Neuronal stem cell (in vitro differentiated cells): ENCODE measurements around the gene CYP2A6. TPM values are rescaled to one million over a fixed set of nuclear protein-coding genes. Genes with fewer than 3 reads are reported as not detected.
"Not testable (repeated sequence)": the region's sequence is repeated elsewhere in the genome, so short reads cannot be mapped to it uniquely, and the experiment has no call there.

Experiments used
- DNase-seq: peaks from one replicate; pipeline ENCODE4 v3.0.0-alpha.2; 2013; ENCODE audit warnings: low spot score
- H2AFZ ChIP-seq: one replicate; pipeline ENCODE4 v1.6.1; 2013; ENCODE audit warnings: mild to moderate bottlenecking, low read length, inconsistent platforms
- H2AK5ac ChIP-seq: 2 replicates; pipeline ENCODE4 v1.6.1; 2013; ENCODE audit warnings: low read depth, mild to moderate bottlenecking, inconsistent platforms, low read length, moderate library complexity, mixed read lengths
- H2BK120ac ChIP-seq: 2 replicates; pipeline ENCODE4 v1.6.1; 2013; ENCODE audit warnings: low read depth, mild to moderate bottlenecking, inconsistent platforms, low read length, moderate library complexity, mixed read lengths
- H2BK12ac ChIP-seq: one replicate; pipeline ENCODE4 v1.6.1; 2013; ENCODE audit warnings: low read length, inconsistent platforms
- H2BK15ac ChIP-seq: 2 replicates; pipeline ENCODE4 v1.6.1; 2013; ENCODE audit warnings: mild to moderate bottlenecking, low read length, inconsistent platforms, mixed read lengths
- H2BK5ac ChIP-seq: one replicate; pipeline ENCODE4 v1.6.1; 2013; ENCODE audit warnings: inconsistent platforms, mild to moderate bottlenecking, low read length, moderate library complexity
- H3K14ac ChIP-seq: one replicate; pipeline ENCODE4 v1.6.1; 2013; ENCODE audit warnings: low read length, inconsistent platforms
- H3K18ac ChIP-seq: 2 replicates; pipeline ENCODE4 v1.6.1; 2013; ENCODE audit warnings: low read length, inconsistent platforms
- H3K23ac ChIP-seq: 2 replicates; pipeline ENCODE4 v1.6.1; 2013; ENCODE audit warnings: low read depth, mild to moderate bottlenecking, mixed read lengths, low read length, inconsistent platforms; ENCODE audit not compliant: poor library complexity
- H3K27ac ChIP-seq: replicated peaks from 3 replicates; pipeline ENCODE4 v1.5.1; 2013; ENCODE audit warnings: low read length, inconsistent platforms
- H3K27me3 ChIP-seq, 3 experiments: 2 replicates each; pipeline ENCODE4 v1.6.1; 2013; ENCODE audit warnings: low read length in 3 of 3, mild to moderate bottlenecking in 2 of 3, inconsistent platforms in 1 of 3, low read depth in 1 of 3, mixed read lengths in 1 of 3, moderate library complexity in 1 of 3; ENCODE audit not compliant: control insufficient read depth in 3 of 3, insufficient read depth in 3 of 3
- H3K36me3 ChIP-seq, 2 donors: replicated peaks in 1 of 2; 2 replicates each; pipeline ENCODE4 v1.6.1; 2013; ENCODE audit warnings: low read length in 2 of 2; ENCODE audit not compliant: control insufficient read depth in 2 of 2, insufficient read depth in 2 of 2
- H3K4ac ChIP-seq: 2 replicates; pipeline ENCODE4 v1.6.1; 2013; ENCODE audit warnings: inconsistent platforms, mild to moderate bottlenecking, low read length, moderate library complexity
- H3K4me1 ChIP-seq, 2 donors: 1 replicate in 1 of 2; 2 replicates in 1 of 2; pipeline ENCODE4 v1.6.1; 2013; ENCODE audit warnings: low read length in 2 of 2, low read depth in 1 of 2; ENCODE audit not compliant: control insufficient read depth in 2 of 2, insufficient read depth in 1 of 2
- H3K4me2 ChIP-seq: one replicate; pipeline ENCODE4 v1.6.1; 2013; ENCODE audit warnings: mild to moderate bottlenecking, low read length, inconsistent platforms; ENCODE audit not compliant: insufficient read depth, poor library complexity, severe bottlenecking
- H3K4me3 ChIP-seq, 2 donors: 2 replicates each; pipeline ENCODE4 v1.5.1; 2013; ENCODE audit warnings: low read length in 2 of 2, mild to moderate bottlenecking in 2 of 2, inconsistent platforms in 1 of 2, moderate library complexity in 1 of 2
- H3K79me1 ChIP-seq: one replicate; pipeline ENCODE4 v1.6.1; 2013; ENCODE audit warnings: low read depth, mild to moderate bottlenecking, inconsistent platforms, low read length, moderate library complexity
- H3K9ac ChIP-seq: one replicate; pipeline ENCODE4 v1.6.1; 2013; ENCODE audit warnings: mild to moderate bottlenecking, low read depth, low read length, inconsistent platforms; ENCODE audit not compliant: poor library complexity
- H3K9me3 ChIP-seq, 2 donors: replicated peaks in 1 of 2; 2 replicates each; pipeline versions ENCODE3 to v1.6.1; 2013; ENCODE audit warnings: low read length in 2 of 2, mild to moderate bottlenecking in 2 of 2, inconsistent platforms in 1 of 2, low read depth in 1 of 2, mixed read lengths in 1 of 2, moderate library complexity in 1 of 2; ENCODE audit not compliant: control insufficient read depth in 2 of 2, insufficient read depth in 1 of 2
- H4K8ac ChIP-seq: one replicate; pipeline ENCODE4 v1.6.1; 2013; ENCODE audit warnings: low read depth, mild to moderate bottlenecking, inconsistent platforms, low read length, moderate library complexity
- H4K91ac ChIP-seq: one replicate; pipeline ENCODE4 v1.6.1; 2013; ENCODE audit warnings: low read length, low read depth, mild to moderate bottlenecking, inconsistent platforms; ENCODE audit not compliant: poor library complexity
- whole genome bisulfite sequencing, 2 donors: extraction: QIAGEN DNeasy Blood & Tissue Kit; methylation state at CpG; one replicate each; pipeline ENCODE4 v1.1.7; 2013; ENCODE audit warnings: missing lambda C conversion rate in 2 of 2, mixed read lengths in 1 of 2; ENCODE audit not compliant: insufficient read length in 2 of 2, insufficient replicate concordance in 1 of 2; ENCODE audit errors: extremely low coverage in 2 of 2; 5-methylcytosine and 5-hydroxymethylcytosine counted together
- polyA plus RNA-seq, 2 experiments: library from polyadenylated mRNA; stranded (reverse); fragments of 200-250 nt; gene quantifications; one replicate each; pipeline ENCODE4 v1.2.3, GENCODE V29; 2013

CYP2A6 gene, protein sequence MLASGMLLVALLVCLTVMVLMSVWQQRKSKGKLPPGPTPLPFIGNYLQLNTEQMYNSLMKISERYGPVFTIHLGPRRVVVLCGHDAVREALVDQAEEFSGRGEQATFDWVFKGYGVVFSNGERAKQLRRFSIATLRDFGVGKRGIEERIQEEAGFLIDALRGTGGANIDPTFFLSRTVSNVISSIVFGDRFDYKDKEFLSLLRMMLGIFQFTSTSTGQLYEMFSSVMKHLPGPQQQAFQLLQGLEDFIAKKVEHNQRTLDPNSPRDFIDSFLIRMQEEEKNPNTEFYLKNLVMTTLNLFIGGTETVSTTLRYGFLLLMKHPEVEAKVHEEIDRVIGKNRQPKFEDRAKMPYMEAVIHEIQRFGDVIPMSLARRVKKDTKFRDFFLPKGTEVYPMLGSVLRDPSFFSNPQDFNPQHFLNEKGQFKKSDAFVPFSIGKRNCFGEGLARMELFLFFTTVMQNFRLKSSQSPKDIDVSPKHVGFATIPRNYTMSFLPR
- 0.07 TPM for polyA plus RNA-seq (2013, experiment 1 of 2)
- 0.03 TPM for polyA plus RNA-seq (2013, experiment 2 of 2)

- not testable (repeated sequence) for H2BK15ac ChIP-seq, H2AFZ ChIP-seq, H3K14ac ChIP-seq, H3K23ac ChIP-seq, H3K27ac ChIP-seq, H3K4me2 ChIP-seq, H2BK5ac ChIP-seq, H3K36me3 ChIP-seq, H3K18ac ChIP-seq, H2BK12ac ChIP-seq, H3K79me1 ChIP-seq, H2AK5ac ChIP-seq, H3K4ac ChIP-seq, H3K9me3 ChIP-seq, H4K91ac ChIP-seq, DNase-seq, H3K4me3 ChIP-seq, H4K8ac ChIP-seq, H3K9ac ChIP-seq, H2BK120ac ChIP-seq, H3K4me1 ChIP-seq
- H3K27me3 ChIP-seq = peaks cover 0 to 22% (median 9%) of the 10 kb centered on the region in 3 experiments
- no CpG with 5 or more reads among the region's 3 CpGs for WGBS, 2 donors
These were observed at the start of gene CYP2A6 for GRCh38 chr19:40850277-40850676. CYP2A6 (minus strand) TSS chr19:40850447; CDS start chr19:40850426, 21 bp downstream.

GRCh38 chr19:40899964-40900363 is 49.7 kb upstream of the CYP2A6 start:
- not testable (repeated sequence) for H3K79me1 ChIP-seq, H3K9ac ChIP-seq, H2AFZ ChIP-seq, H3K36me3 ChIP-seq, H3K18ac ChIP-seq, H3K4me1 ChIP-seq, H2BK5ac ChIP-seq, H2BK12ac ChIP-seq, H3K14ac ChIP-seq, H4K8ac ChIP-seq, H3K27me3 ChIP-seq, H3K4ac ChIP-seq, H3K4me3 ChIP-seq, H2AK5ac ChIP-seq, H2BK15ac ChIP-seq, H3K4me2 ChIP-seq, DNase-seq, H3K27ac ChIP-seq, H3K9me3 ChIP-seq, H3K23ac ChIP-seq, H2BK120ac ChIP-seq, H4K91ac ChIP-seq
- WGBS, 2 donors = no CpG with 5 or more reads among the region's 12 CpGs

GRCh38 chr19:40896843-40897789 is 46.9 kb upstream of the CYP2A6 start:
- not testable (repeated sequence) for H2BK15ac ChIP-seq, H3K36me3 ChIP-seq, H2AFZ ChIP-seq, H3K4me2 ChIP-seq, H2BK120ac ChIP-seq, H2BK5ac ChIP-seq, H4K8ac ChIP-seq, H3K9me3 ChIP-seq, H3K4me1 ChIP-seq, H3K4me3 ChIP-seq, H4K91ac ChIP-seq, H3K79me1 ChIP-seq, H3K9ac ChIP-seq, H3K14ac ChIP-seq, DNase-seq, H3K4ac ChIP-seq, H3K23ac ChIP-seq, H3K18ac ChIP-seq, H3K27ac ChIP-seq, H2AK5ac ChIP-seq, H3K27me3 ChIP-seq, H2BK12ac ChIP-seq
- no CpG with 5 or more reads among the region's 13 CpGs for WGBS, 2 donors

GRCh38 chr19:40896418-40896796 is 46.2 kb upstream of the CYP2A6 start:
- no peak overlapping the region for H3K9ac ChIP-seq
- no CpG with 5 or more reads among the region's 5 CpGs for WGBS, 2 donors
- no peak overlapping the region for H3K4me3 ChIP-seq

More at GRCh38 chr19:40896418-40896796, 46.2 kb upstream of the CYP2A6 start:
- Histone ChIP-seq H3K4me2 (no peak overlapping the region), H3K14ac (no peak overlapping the region), H2BK12ac (no peak overlapping the region), H3K4me1 (no peaks in the 10 kb centered on the region), H2BK5ac (no peak overlapping the region), H3K23ac (no peak overlapping the region), H2BK15ac (no peak overlapping the region), H2AFZ (no peak overlapping the region), H3K18ac (no peak overlapping the region), H4K8ac (no peak overlapping the region), H3K27me3 (peaks cover 0 to 4% (median 0%) of the 10 kb centered on the region in 3 experiments), H2AK5ac (no peak overlapping the region), H2BK120ac (no peak overlapping the region), H3K27ac (no peak overlapping the region), H3K79me1 (no peaks in the 10 kb centered on the region), H3K36me3 (no peaks in the 10 kb centered on the region), H4K91ac (no peak overlapping the region), H3K9me3 (no peaks in the 10 kb centered on the region), H3K4ac (no peak overlapping the region)
- DNase-seq = no peak
